ENCODE results near the gene C11orf98.
A peak's percentile ranks its signal among the peaks of the same experiment; 100 is the strongest.

The C11orf98 gene

DNA sequence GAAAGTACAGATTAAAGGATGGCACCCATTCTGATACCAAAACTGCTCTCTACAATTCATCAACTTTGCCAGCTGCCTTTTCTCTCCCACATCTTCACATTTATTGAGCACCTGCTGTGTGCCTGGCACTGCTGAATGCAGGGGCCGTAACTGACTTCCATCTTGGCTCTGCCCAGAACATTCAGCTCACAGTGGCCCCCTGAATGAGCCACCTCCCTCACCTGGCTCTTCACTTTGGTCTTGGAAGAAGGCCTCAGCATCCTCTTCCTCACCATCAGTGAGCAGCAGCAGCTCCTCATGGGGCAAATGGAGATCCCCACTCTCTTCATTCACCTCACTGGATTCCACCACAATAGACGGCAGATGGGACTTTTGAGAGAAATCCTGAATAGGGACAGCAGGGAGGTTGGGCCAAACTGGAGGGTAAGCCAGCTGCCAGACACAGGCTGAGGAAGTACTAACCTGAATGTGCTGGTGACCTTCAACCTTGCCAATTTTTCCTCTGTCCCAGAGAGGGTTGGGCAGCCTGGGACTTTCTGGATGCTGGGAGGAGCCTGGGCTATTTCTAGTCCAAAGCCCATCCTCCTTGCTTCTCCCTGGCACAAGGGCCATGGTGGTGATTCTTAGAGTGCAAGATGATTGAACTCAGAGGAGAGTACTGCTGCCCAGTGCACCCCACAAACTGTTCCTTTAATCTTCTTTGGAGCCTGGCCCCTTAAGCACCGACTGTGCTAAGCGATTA is 4.6 kb upstream of the C11orf98 start:
- peaks cover 55% of the 10 kb centered on the region for H3F3A ChIP-seq (ENCODE audit: control insufficient read depth, insufficient read depth)
- H3K36me3 ChIP-seq (ENCODE audit: control insufficient read depth, low read length), result peaks cover 82% of the 10 kb centered on the region
- peak overlapping the region; percentile 95 for H3K4me3 ChIP-seq (ENCODE audit: low read length)
- H3K27ac ChIP-seq (ENCODE audit: low read depth, low read length), result peak overlapping the region; percentile 92
- H4K20me1 ChIP-seq (ENCODE audit: control insufficient read depth, insufficient read depth, low read depth, low read length), result peaks cover 12% of the 10 kb centered on the region
- no peaks in the 10 kb centered on the region for H3K27me3 ChIP-seq (ENCODE audit: control insufficient read depth, low read length)
- no peaks in the 10 kb centered on the region for H3K9me2 ChIP-seq (replicated peaks; ENCODE audit: control insufficient read depth, low read length)
- peak overlapping the region; percentile 99 for H3K4me2 ChIP-seq (ENCODE audit: low read length)
- peaks cover 89% of the 10 kb centered on the region for H3K79me2 ChIP-seq (ENCODE audit: control insufficient read depth, low read length)
- H3K4me1 ChIP-seq (ENCODE audit: control insufficient read depth, low read length), result peaks cover 65% of the 10 kb centered on the region
- TF ChIP-seq EZH2phosphoT487 (IDR thresholded peaks at IDR 0.05; ENCODE audit: borderline replicate concordance, low read length), result no peak
- TF ChIP-seq, protein P1, sequence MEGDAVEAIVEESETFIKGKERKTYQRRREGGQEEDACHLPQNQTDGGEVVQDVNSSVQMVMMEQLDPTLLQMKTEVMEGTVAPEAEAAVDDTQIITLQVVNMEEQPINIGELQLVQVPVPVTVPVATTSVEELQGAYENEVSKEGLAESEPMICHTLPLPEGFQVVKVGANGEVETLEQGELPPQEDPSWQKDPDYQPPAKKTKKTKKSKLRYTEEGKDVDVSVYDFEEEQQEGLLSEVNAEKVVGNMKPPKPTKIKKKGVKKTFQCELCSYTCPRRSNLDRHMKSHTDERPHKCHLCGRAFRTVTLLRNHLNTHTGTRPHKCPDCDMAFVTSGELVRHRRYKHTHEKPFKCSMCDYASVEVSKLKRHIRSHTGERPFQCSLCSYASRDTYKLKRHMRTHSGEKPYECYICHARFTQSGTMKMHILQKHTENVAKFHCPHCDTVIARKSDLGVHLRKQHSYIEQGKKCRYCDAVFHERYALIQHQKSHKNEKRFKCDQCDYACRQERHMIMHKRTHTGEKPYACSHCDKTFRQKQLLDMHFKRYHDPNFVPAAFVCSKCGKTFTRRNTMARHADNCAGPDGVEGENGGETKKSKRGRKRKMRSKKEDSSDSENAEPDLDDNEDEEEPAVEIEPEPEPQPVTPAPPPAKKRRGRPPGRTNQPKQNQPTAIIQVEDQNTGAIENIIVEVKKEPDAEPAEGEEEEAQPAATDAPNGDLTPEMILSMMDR (IDR thresholded peaks at IDR 0.05; ENCODE audit: low read depth, low read length, poor library complexity, severe bottlenecking), result no peak
- no peaks in the 10 kb centered on the region for H3K9me3 ChIP-seq (ENCODE audit: control insufficient read depth, insufficient read depth, low read length)

DNA sequence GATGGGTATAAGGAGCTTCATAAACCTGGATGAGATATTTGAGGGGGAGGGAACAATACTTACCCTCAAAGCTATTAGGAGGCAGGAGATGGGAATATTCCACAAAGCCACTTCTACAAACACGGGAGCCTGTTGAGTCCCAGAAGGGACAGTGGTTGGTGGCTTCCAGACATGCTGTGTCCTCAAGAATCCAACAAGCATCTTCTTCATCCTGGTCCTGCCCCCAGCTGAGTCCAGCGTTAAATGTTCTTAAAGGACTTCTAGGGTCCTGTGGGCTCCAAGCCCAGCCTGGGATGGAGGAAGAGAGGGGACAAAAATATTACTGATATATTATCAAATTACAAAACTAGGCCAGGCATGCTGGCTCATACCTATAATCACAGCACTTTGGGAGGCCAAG is 2.5 kb upstream of the C11orf98 start:
- TF ChIP-seq, protein P1 (IDR thresholded peaks at IDR 0.05; ENCODE audit: low read depth, low read length, poor library complexity, severe bottlenecking), result no peak
- TF ChIP-seq EZH2phosphoT487 (IDR thresholded peaks at IDR 0.05; ENCODE audit: borderline replicate concordance, low read length), result no peak
- Histone ChIP-seq H3K36me3 (ENCODE audit: control insufficient read depth, low read length) (peaks cover 74% of the 10 kb centered on the region), H4K20me1 (ENCODE audit: control insufficient read depth, insufficient read depth, low read depth, low read length) (peaks cover 12% of the 10 kb centered on the region), H3K27me3 (ENCODE audit: control insufficient read depth, low read length) (no peaks in the 10 kb centered on the region), H3K4me1 (ENCODE audit: control insufficient read depth, low read length) (peaks cover 54% of the 10 kb centered on the region), H3F3A (ENCODE audit: control insufficient read depth, insufficient read depth) (peaks cover 52% of the 10 kb centered on the region), H3K9me3 (ENCODE audit: control insufficient read depth, insufficient read depth, low read length) (no peaks in the 10 kb centered on the region), H3K4me3 (ENCODE audit: low read length) (peak overlapping the region; percentile 98), H3K27ac (ENCODE audit: low read depth, low read length) (peak overlapping the region; percentile 92), H3K79me2 (ENCODE audit: control insufficient read depth, low read length) (peaks cover 87% of the 10 kb centered on the region), H3K9me2 (replicated peaks; ENCODE audit: control insufficient read depth, low read length) (no peaks in the 10 kb centered on the region), H3K4me2 (ENCODE audit: low read length) (peak overlapping the region; percentile 99)

DNA sequence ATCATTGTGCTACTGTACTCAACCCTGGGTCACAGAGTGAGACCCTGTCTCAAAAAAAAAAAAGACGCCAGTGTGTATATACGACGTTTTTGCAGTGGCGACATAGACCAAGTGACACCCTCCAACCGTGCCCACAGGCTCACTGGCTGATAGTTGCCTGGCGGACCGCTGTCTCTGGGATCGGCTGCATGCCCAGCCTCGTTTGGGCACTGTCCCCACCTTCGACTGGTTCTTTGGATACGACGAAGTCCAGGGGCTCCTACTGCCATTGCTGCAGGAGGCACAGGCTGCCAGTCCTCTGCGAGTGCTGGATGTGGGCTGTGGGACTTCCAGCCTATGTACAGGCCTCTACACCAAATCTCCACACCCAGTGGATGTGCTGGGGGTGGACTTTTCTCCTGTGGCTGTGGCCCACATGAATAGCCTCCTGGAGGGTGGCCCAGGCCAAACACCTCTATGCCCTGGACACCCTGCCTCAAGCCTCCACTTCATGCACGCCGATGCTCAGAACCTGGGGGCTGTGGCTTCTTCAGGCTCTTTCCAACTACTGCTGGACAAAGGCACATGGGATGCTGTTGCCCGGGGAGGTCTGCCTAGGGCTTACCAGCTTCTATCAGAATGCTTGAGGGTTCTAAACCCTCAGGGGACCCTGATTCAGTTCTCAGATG is 1.4 kb upstream of the C11orf98 start:
- Histone ChIP-seq H3K4me3 (ENCODE audit: low read length) (peak overlapping the region; percentile 98), H3K4me1 (ENCODE audit: control insufficient read depth, low read length) (peaks cover 53% of the 10 kb centered on the region), H3K4me2 (ENCODE audit: low read length) (peak overlapping the region; percentile 99), H3K27me3 (ENCODE audit: control insufficient read depth, low read length) (no peaks in the 10 kb centered on the region), H3K9me3 (ENCODE audit: control insufficient read depth, insufficient read depth, low read length) (no peaks in the 10 kb centered on the region), H3K79me2 (ENCODE audit: control insufficient read depth, low read length) (peaks cover 80% of the 10 kb centered on the region), H4K20me1 (ENCODE audit: control insufficient read depth, insufficient read depth, low read depth, low read length) (peaks cover 12% of the 10 kb centered on the region), H3K36me3 (ENCODE audit: control insufficient read depth, low read length) (peaks cover 72% of the 10 kb centered on the region), H3K27ac (ENCODE audit: low read depth, low read length) (peak overlapping the region; percentile 92), H3F3A (ENCODE audit: control insufficient read depth, insufficient read depth) (peaks cover 52% of the 10 kb centered on the region), H3K9me2 (replicated peaks; ENCODE audit: control insufficient read depth, low read length) (no peaks in the 10 kb centered on the region)
- no peak for TF ChIP-seq EZH2phosphoT487 (IDR thresholded peaks at IDR 0.05; ENCODE audit: borderline replicate concordance, low read length)
